ENCODE results near the gene PPIE.

- TF ChIP-seq CTCF (conservative IDR thresholded peaks at IDR 0.05; ENCODE audit: low read depth, low read length) (no peak), MAFK (IDR thresholded peaks at IDR 0.05; ENCODE audit: low read depth, low read length) (no peak), RAD21 (IDR thresholded peaks at IDR 0.05; ENCODE audit: low read length) (no peak), CHD1 (IDR thresholded peaks at IDR 0.05; ENCODE audit: low read depth, low read length) (no peak)
Observed at GRCh38 chr1:39802496-39803260, 64.0 kb downstream of the PPIE start.

All from IMR-90 (cell line).